HCT116 (cell line): ENCODE data around the gene HLA-DPB1. TPM values are rescaled to one million over a fixed set of nuclear protein-coding genes. Genes with fewer than 3 reads are reported as not detected.

ENCODE experiments used
- ATAC-seq: fragments of 200-7000 bp; cut with Tn5 transposase; 2 replicates; pipeline ENCODE4 v1.9.1; 2020; ENCODE audit warnings: mild to moderate bottlenecking, moderate library complexity
- BruUV-seq: library from RNA; stranded (reverse); fragments of 400-500 nt; replicated peaks from 2 replicates; lab custom pipeline; 2021; lab: Mats Ljungman, UMichigan
- CTCF ChIA-PET: fragments of 300-600 bp; sonication (Branson Sonifier 250); formaldehyde crosslinking; loops from one replicate; lab custom pipeline; 2021; ENCODE audit warnings: antibody characterized with exemption; lab: Charles Lee
- POLR2A ChIA-PET: fragments of 300-600, 350-600 bp; sonication (Branson Sonifier 250); formaldehyde crosslinking; loops from one replicate; lab custom pipeline; 2021; ENCODE audit warnings: antibody characterized with exemption; lab: Charles Lee
- RAD21 ChIA-PET, 2 experiments: fragments of 300-600 bp; sonication (Branson Sonifier 250); formaldehyde crosslinking; loops; one replicate each; lab custom pipeline; 2023; ENCODE audit warnings: low total read pairs in 2 of 2; ENCODE audit not compliant: uncharacterized antibody in 2 of 2, unreplicated experiment in 2 of 2, low non-redundant PET in 1 of 2; lab: Charles Lee
- DNase-seq: peaks from one replicate; pipeline ENCODE4 v3.0.0-alpha.2; 2010; ENCODE audit warnings: low read depth, low spot score
- H2AFZ ChIP-seq: fragments of 200-600 bp; shearing (Covaris generic), sonication (generic); 2 replicates; pipeline ENCODE4 v1.6.1; 2017; ENCODE audit warnings: low read depth, mixed run types, mixed read lengths, antibody characterized with exemption, low read length; ENCODE audit not compliant: poor library complexity, severe bottlenecking
- H3K27ac ChIP-seq: 2 replicates; pipeline ENCODE4 v1.5.1; 2012; ENCODE audit warnings: low read depth, low read length
- H3K27me3 ChIP-seq: fragments of 200-600 bp; sonication (generic); 2 replicates; pipeline ENCODE4 v1.6.1; 2016; ENCODE audit warnings: mixed run types, low read length, mixed read lengths; ENCODE audit not compliant: insufficient read depth
- H3K36me3 ChIP-seq, 2 experiments: fragments of 200-500 bp in 1 of 2; fragments of 200-600 bp in 1 of 2; sonication (Bioruptor generic) in 1 of 2; sonication (generic) in 1 of 2; 2 replicates each; pipeline versions ENCODE4 v1.5.1 to v1.6.1; 2014 to 2016; ENCODE audit warnings: low read length in 2 of 2, inconsistent platforms in 1 of 2, mixed read lengths in 1 of 2, mixed run types in 1 of 2; ENCODE audit not compliant: insufficient read depth in 2 of 2, control insufficient read depth in 1 of 2
- H3K4me1 ChIP-seq, 2 experiments: fragments of 200-600 bp in 1 of 2; sonication (generic) in 1 of 2; 2 replicates each; pipeline versions ENCODE4 v1.5.1 to v1.6.1; 2012 to 2017; ENCODE audit warnings: low read length in 2 of 2, inconsistent platforms in 1 of 2, mild to moderate bottlenecking in 1 of 2, mixed read lengths in 1 of 2, mixed run types in 1 of 2, moderate library complexity in 1 of 2; ENCODE audit not compliant: insufficient read depth in 2 of 2, control insufficient read depth in 1 of 2
- H3K4me2 ChIP-seq: fragments of 200-600 bp; sonication (generic); 2 replicates; pipeline ENCODE4 v1.6.1; 2017; ENCODE audit warnings: mixed run types, low read length, mixed read lengths
- H3K4me3 ChIP-seq, 2 experiments: fragments of 200-600 bp in 1 of 2; sonication (generic) in 1 of 2; replicated peaks in 1 of 2; 2 replicates each; pipeline ENCODE4 v1.5.1; 2011 to 2016; ENCODE audit warnings: low read length in 2 of 2, control low read depth in 1 of 2, low read depth in 1 of 2, mild to moderate bottlenecking in 1 of 2, mixed read lengths in 1 of 2, mixed run types in 1 of 2
- H3K79me2 ChIP-seq: fragments of 200-600 bp; sonication (generic); 2 replicates; pipeline ENCODE4 v1.6.1; 2017; ENCODE audit warnings: mild to moderate bottlenecking, mixed run types, low read length, moderate library complexity, mixed read lengths; ENCODE audit not compliant: insufficient read depth
- H3K9ac ChIP-seq: fragments of 200-600 bp; sonication (generic); 2 replicates; pipeline ENCODE4 v1.6.1; 2016; ENCODE audit warnings: low read length, mixed read lengths
- H3K9me2 ChIP-seq: fragments of 200-600 bp; sonication (generic), shearing (Covaris generic); 2 replicates; pipeline ENCODE4 v1.6.1; 2017; ENCODE audit warnings: mixed run types, mild to moderate bottlenecking, moderate library complexity; ENCODE audit not compliant: insufficient read depth
- H3K9me3 ChIP-seq, 2 experiments: fragments of 200-500 bp in 1 of 2; fragments of 200-600 bp in 1 of 2; sonication (Bioruptor generic) in 1 of 2; sonication (generic) in 1 of 2; 2 replicates each; pipeline ENCODE4 v1.6.1; 2014 to 2017; ENCODE audit warnings: low read length in 2 of 2, mixed read lengths in 2 of 2, inconsistent platforms in 1 of 2, low read depth in 1 of 2, mild to moderate bottlenecking in 1 of 2, mixed run types in 1 of 2, moderate library complexity in 1 of 2; ENCODE audit not compliant: control insufficient read depth in 1 of 2, insufficient read depth in 1 of 2
- H4K20me1 ChIP-seq: fragments of 200-600 bp; sonication (generic), shearing (Covaris generic); 2 replicates; pipeline ENCODE4 v1.6.1; 2017; ENCODE audit warnings: mixed run types, mild to moderate bottlenecking, moderate library complexity; ENCODE audit not compliant: insufficient read depth
- CBX3 ChIP-seq: IDR thresholded peaks from 2 replicates; pipeline ENCODE4 v1.6.1; 2012; ENCODE audit warnings: low read depth
- CEBPB ChIP-seq: IDR thresholded peaks from 2 replicates; pipeline ENCODE4 v1.6.1; 2012; ENCODE audit warnings: low read depth
- EGR1 ChIP-seq: IDR thresholded peaks from 2 replicates; pipeline ENCODE4 v1.6.1; 2012; ENCODE audit warnings: low read depth
- EZH2 ChIP-seq: fragments of 200-600 bp; sonication (generic); IDR thresholded peaks from 2 replicates; pipeline ENCODE4 v1.6.1; 2017; ENCODE audit warnings: antibody characterized with exemption, mixed run types
- EZH2phosphoT487 ChIP-seq: fragments of 200-600 bp; IDR thresholded peaks from 2 replicates; pipeline ENCODE4 v1.6.1; 2018; ENCODE audit warnings: antibody characterized with exemption, borderline replicate concordance
- JUND ChIP-seq: IDR thresholded peaks from 2 replicates; pipeline ENCODE4 v1.6.1; 2012
- POLR2A ChIP-seq: IDR thresholded peaks from 2 replicates; pipeline ENCODE4 v1.7.0; 2011; ENCODE audit warnings: borderline replicate concordance; ENCODE audit not compliant: insufficient read depth, insufficient read length; ENCODE audit errors: extremely low read depth
- POLR2AphosphoS5 ChIP-seq: IDR thresholded peaks from 2 replicates; pipeline ENCODE4 v1.6.1; 2011; ENCODE audit warnings: mild to moderate bottlenecking, low read depth, low read length, moderate library complexity
- RAD21 ChIP-seq: IDR thresholded peaks from 2 replicates; pipeline ENCODE4 v1.6.1; 2012; ENCODE audit warnings: low read depth, mild to moderate bottlenecking
- SP1 ChIP-seq: IDR thresholded peaks from 2 replicates; pipeline ENCODE4 v1.6.1; 2012; ENCODE audit warnings: low read depth
- SRF ChIP-seq: IDR thresholded peaks from 2 replicates; pipeline ENCODE4 v1.6.1; 2012; ENCODE audit warnings: low read depth
- TCF7L2 ChIP-seq: IDR thresholded peaks from 2 replicates; pipeline ENCODE4 v1.7.0; 2011; ENCODE audit warnings: borderline replicate concordance, inconsistent platforms; ENCODE audit not compliant: insufficient read depth, insufficient read length; ENCODE audit errors: extremely low read depth
- YY1 ChIP-seq: IDR thresholded peaks from 2 replicates; pipeline ENCODE4 v1.6.1; 2011; ENCODE audit warnings: low read length, low read depth, moderate library complexity, mild to moderate bottlenecking; ENCODE audit not compliant: insufficient replicate concordance; ENCODE audit errors: extremely low read depth
- ZFX ChIP-seq: fragments of 450-650 bp; IDR thresholded peaks from 2 replicates; pipeline ENCODE4 v1.6.1; 2017
- ZNF274 ChIP-seq: fragments of 200-500 bp; sonication (Bioruptor generic); IDR thresholded peaks from 2 replicates; pipeline ENCODE4 v1.6.1; 2014; ENCODE audit warnings: mild to moderate bottlenecking, low read depth, low read length, inconsistent platforms
- intact Hi-C: fragments of 100-400 bp; cut with micrococcal nuclease; formaldehyde crosslinking; loops from 2 replicates; pipeline ENCODE4 v1.10.0; 2022
- total RNA-seq: library from RNA; stranded (reverse); gene quantifications from one replicate; pipeline ENCODE4 v1.2.1, GENCODE V29; 2021; ENCODE audit not compliant: unreplicated experiment
- TF ChIP-seq, protein P1 (sequence below): IDR thresholded peaks from 2 replicates; pipeline ENCODE4 v1.6.1; 2012; ENCODE audit warnings: low read depth
- TF ChIP-seq, protein P2 (sequence below), 3 experiments: fragments of 200-600 bp in 1 of 3; sonication (generic) in 1 of 3; IDR thresholded peaks in 2 of 3; conservative IDR thresholded peaks in 1 of 3; 2 replicates each; pipeline ENCODE4 v1.5.1; 2012 to 2017; ENCODE audit warnings: low read depth in 2 of 3, low read length in 2 of 3, antibody characterized with exemption in 1 of 3, borderline replicate concordance in 1 of 3, control low read depth in 1 of 3, mild to moderate bottlenecking in 1 of 3, mixed read lengths in 1 of 3, mixed run types in 1 of 3, moderate library complexity in 1 of 3; ENCODE audit not compliant: insufficient read depth in 1 of 3
- TF ChIP-seq, protein P3 (sequence below): IDR thresholded peaks from 2 replicates; pipeline ENCODE4 v1.6.1; 2012
- TF ChIP-seq, protein P4 (sequence below): IDR thresholded peaks from 2 replicates; pipeline ENCODE4 v1.6.1; 2011; ENCODE audit warnings: mild to moderate bottlenecking, low read length, moderate library complexity; ENCODE audit not compliant: insufficient replicate concordance; ENCODE audit errors: extremely low read depth

HLA-DPB1 gene
- total RNA-seq, 1 experiment from 2014 or later, result 1.5 TPM

DNA sequence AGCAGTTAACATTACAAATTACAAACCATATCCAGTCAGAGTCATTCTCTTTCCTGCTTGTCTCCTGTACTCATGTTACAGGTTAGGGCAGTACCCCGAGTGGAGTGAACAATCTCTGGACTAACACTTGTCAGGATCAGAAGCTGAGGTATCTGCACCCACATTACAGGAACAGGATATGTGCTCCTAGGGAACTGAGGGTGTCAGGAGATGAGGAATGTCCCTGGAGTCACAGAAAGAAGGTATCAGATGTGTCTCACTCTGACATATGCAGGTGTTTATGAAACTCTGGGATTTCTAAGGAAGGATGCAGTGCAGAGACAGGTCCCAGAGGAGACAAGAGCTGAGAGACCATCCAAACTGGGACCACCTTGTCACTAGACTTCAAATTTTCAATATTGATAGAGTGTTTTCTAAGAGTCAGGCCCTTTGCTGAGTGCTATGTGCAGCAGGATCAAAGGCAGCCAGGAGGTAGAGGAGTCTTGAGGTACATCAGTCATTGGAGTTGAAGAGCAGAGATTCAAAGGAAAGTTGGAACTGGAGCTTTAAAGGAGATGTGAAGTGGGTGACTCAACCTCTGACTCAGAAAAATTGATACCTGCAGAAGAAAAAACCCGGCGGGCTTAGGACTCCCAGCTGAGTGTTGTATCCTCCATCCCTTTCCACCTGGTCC is 12.6 kb downstream of the HLA-DPB1 start:
- POLR2A ChIA-PET, result interaction anchor here (1.2 kb wide), 1 partner anchor 13 kb away, joined by 5 read pairs; the partner anchor contains the start of gene HLA-DPB1
- TF ChIP-seq CBX3, result no peak
- TF ChIP-seq POLR2A, result no peak
- TF ChIP-seq, protein P1, sequence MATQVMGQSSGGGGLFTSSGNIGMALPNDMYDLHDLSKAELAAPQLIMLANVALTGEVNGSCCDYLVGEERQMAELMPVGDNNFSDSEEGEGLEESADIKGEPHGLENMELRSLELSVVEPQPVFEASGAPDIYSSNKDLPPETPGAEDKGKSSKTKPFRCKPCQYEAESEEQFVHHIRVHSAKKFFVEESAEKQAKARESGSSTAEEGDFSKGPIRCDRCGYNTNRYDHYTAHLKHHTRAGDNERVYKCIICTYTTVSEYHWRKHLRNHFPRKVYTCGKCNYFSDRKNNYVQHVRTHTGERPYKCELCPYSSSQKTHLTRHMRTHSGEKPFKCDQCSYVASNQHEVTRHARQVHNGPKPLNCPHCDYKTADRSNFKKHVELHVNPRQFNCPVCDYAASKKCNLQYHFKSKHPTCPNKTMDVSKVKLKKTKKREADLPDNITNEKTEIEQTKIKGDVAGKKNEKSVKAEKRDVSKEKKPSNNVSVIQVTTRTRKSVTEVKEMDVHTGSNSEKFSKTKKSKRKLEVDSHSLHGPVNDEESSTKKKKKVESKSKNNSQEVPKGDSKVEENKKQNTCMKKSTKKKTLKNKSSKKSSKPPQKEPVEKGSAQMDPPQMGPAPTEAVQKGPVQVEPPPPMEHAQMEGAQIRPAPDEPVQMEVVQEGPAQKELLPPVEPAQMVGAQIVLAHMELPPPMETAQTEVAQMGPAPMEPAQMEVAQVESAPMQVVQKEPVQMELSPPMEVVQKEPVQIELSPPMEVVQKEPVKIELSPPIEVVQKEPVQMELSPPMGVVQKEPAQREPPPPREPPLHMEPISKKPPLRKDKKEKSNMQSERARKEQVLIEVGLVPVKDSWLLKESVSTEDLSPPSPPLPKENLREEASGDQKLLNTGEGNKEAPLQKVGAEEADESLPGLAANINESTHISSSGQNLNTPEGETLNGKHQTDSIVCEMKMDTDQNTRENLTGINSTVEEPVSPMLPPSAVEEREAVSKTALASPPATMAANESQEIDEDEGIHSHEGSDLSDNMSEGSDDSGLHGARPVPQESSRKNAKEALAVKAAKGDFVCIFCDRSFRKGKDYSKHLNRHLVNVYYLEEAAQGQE, result no peak
- no peak for TF ChIP-seq EZH2phosphoT487
- TF ChIP-seq YY1, result no peak
- TF ChIP-seq, protein P2, sequence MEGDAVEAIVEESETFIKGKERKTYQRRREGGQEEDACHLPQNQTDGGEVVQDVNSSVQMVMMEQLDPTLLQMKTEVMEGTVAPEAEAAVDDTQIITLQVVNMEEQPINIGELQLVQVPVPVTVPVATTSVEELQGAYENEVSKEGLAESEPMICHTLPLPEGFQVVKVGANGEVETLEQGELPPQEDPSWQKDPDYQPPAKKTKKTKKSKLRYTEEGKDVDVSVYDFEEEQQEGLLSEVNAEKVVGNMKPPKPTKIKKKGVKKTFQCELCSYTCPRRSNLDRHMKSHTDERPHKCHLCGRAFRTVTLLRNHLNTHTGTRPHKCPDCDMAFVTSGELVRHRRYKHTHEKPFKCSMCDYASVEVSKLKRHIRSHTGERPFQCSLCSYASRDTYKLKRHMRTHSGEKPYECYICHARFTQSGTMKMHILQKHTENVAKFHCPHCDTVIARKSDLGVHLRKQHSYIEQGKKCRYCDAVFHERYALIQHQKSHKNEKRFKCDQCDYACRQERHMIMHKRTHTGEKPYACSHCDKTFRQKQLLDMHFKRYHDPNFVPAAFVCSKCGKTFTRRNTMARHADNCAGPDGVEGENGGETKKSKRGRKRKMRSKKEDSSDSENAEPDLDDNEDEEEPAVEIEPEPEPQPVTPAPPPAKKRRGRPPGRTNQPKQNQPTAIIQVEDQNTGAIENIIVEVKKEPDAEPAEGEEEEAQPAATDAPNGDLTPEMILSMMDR (IDR thresholded peaks at IDR 0.05 in 2 of 3, conservative IDR thresholded peaks at IDR 0.05 in 1 of 3; ENCODE audit: borderline replicate concordance in 1 of 3, insufficient read depth in 1 of 3, low read depth in 2 of 3, low read length in 2 of 3), result no peak
- TF ChIP-seq SRF, result no peak
- no peak for TF ChIP-seq ZNF274
- no peak for TF ChIP-seq RAD21
- TF ChIP-seq JUND, result peak; percentile 29; the same call in 1 of the 2 replicates
- TF ChIP-seq POLR2AphosphoS5, result no peak
- TF ChIP-seq ZFX, result no peak
- TF ChIP-seq, protein P3, sequence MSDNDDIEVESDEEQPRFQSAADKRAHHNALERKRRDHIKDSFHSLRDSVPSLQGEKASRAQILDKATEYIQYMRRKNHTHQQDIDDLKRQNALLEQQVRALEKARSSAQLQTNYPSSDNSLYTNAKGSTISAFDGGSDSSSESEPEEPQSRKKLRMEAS, result no peak
- TF ChIP-seq TCF7L2, result peak; percentile 42
- no peak for TF ChIP-seq EZH2
- TF ChIP-seq, protein P4, sequence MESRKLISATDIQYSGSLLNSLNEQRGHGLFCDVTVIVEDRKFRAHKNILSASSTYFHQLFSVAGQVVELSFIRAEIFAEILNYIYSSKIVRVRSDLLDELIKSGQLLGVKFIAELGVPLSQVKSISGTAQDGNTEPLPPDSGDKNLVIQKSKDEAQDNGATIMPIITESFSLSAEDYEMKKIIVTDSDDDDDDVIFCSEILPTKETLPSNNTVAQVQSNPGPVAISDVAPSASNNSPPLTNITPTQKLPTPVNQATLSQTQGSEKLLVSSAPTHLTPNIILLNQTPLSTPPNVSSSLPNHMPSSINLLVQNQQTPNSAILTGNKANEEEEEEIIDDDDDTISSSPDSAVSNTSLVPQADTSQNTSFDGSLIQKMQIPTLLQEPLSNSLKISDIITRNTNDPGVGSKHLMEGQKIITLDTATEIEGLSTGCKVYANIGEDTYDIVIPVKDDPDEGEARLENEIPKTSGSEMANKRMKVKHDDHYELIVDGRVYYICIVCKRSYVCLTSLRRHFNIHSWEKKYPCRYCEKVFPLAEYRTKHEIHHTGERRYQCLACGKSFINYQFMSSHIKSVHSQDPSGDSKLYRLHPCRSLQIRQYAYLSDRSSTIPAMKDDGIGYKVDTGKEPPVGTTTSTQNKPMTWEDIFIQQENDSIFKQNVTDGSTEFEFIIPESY, result no peak
- no peak for TF ChIP-seq EGR1
- no peak for TF ChIP-seq CEBPB
- TF ChIP-seq SP1, result 0 out of 2 replicates have a peak, but pooled peaks have one; percentile 11

More for the DNA sequence above, 12.6 kb downstream of the HLA-DPB1 start:
- no peaks in the 10 kb centered on the region for H3K36me3 ChIP-seq
- peak overlapping the region; percentile 17; the same call in 1 of the 2 replicates for H3K4me2 ChIP-seq
- H3K4me1 ChIP-seq, result peaks cover 0 to 14% of the 10 kb centered on the region in 2 experiments; a peak in 2 of 4 replicates
- RAD21 ChIA-PET, result no interaction called here
- no peaks in the 10 kb centered on the region for H3K9me2 ChIP-seq
- CTCF ChIA-PET, result interaction anchor here (1.0 to 1.2 kb wide), 2 partner anchors 38 to 74 kb away, joined by 4 to 5 read pairs; no protein-coding TSS in a partner anchor
- intact Hi-C loops, result no loop called here
- H4K20me1 ChIP-seq, result no peaks in the 10 kb centered on the region
- no TSS peak for BruUV-seq
- no peak overlapping the region for H3K4me3 ChIP-seq
- DNase-seq, result peak; percentile 27
- H3K27ac ChIP-seq, result no peak overlapping the region
- no peaks in the 10 kb centered on the region; the same call in 1 of the 2 replicates for H3K27me3 ChIP-seq
- H3K9ac ChIP-seq, result no peak overlapping the region
- H3K9me3 ChIP-seq, result no peaks in the 10 kb centered on the region
- peak; percentile 59 for ATAC-seq
- H3K79me2 ChIP-seq, result no peaks in the 10 kb centered on the region
- H2AFZ ChIP-seq, result no peak overlapping the region
